NCI-H187 treated with DMSO at 0.1 percent for 48 hours (cell line): Measurements from ENCODE around the gene PCGF2.
"Not testable (repeated sequence)": the region's sequence is repeated elsewhere in the genome, so short reads cannot be mapped to it uniquely, and the experiment has no call there.

Experiments used
- DNase-seq: peaks from one replicate; lab custom pipeline; 2025; lab: John Stamatoyannopoulos, UW

PCGF2 gene

GRCh38 chr17:38748149-38748891 lies at the start of gene PCGF2:
TSS of gene PCGF2 (minus strand) at chr17:38748336. CDS start at chr17:38740402, 7,934 bp downstream.
- DNase-seq = peak; percentile 56

DNA sequence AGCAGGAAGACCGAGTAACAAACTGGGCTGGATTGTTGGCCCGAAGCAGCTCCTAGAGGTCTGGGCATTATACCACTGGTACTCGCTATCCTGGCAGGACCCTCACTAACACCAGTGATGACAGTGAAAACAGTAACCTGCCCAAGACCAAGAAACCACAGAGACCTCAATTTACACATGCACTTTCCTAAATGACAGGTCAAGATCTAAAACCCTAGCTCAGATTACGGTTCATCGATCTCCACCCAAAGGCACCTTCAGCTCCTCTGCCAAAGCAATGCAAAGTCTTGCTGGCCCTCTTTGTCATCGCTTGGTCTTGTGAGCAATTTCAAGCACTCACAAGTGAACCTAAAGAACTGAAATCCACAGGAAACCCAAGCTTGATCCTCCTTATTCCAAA lies 49.7 kb upstream of the PCGF2 start:
- no peak for DNase-seq

DNA sequence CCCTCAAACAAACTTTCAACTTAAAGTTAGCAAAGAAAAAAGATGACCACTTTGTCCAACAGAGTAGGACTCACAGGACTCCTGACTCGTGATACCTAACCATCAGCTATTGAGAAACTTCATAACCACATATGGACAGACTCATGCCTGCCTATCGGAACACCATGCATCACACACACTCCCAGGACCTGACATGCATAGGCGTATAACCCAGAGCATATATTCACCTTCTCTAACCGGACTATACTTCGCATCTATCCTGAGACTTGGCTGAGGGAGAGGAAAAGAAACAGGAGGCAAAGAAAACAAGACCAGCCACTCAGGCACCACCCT lies 49.0 kb upstream of the PCGF2 start:
- no peak for DNase-seq

DNA sequence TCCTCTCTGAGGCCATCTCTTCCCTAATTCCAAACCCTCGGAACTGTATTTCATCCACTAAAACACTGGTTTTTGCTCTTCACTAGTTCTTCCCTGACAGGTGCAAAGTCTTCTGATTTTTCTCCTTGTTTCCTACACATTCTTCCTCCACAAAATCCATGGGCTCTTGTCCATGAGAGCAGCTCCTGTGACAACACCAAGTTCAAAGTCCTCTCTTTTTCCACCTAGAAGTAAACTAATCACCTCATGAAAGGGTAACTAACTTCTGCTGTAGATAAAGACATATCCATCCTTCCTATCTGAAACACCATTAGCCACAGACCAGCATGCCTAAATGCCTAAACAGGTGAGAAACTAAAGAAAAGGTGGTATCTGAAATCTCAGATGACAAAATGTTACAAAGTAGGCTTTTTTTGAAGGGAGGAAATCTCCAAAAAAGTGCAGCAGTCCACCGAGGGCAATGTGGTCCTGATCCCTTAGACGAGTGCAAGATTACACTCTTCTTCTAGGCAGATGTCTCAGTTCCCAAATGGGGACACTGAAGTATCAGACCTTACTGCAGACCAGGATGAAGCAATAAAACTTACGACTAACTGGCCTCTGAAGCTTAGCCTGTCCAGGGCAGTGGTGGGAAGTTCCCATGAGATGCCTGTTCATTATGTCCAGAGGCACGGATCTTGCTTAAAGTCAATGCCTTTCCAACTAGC lies 48.5 kb upstream of the PCGF2 start:
- DNase-seq = no peak

DNA sequence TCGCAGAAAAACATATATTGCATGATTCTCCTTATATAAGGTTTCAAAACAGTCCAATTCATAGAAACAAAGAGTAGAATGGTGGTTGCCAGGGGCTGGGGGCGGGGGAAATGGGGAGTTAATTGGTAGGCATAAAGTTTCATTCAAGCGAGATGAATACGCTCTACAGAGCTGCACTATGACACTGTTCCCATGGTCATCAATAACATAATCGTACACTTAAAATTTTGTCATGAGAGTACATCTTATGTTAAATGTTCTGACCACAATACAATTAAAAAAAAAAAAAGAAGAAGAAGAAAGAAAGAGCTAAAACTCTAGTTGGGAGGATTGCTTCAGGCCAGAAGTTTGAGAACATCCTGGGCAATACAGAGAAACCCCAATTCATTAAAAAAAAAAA lies 46.1 kb upstream of the PCGF2 start:
- no peak for DNase-seq

DNA sequence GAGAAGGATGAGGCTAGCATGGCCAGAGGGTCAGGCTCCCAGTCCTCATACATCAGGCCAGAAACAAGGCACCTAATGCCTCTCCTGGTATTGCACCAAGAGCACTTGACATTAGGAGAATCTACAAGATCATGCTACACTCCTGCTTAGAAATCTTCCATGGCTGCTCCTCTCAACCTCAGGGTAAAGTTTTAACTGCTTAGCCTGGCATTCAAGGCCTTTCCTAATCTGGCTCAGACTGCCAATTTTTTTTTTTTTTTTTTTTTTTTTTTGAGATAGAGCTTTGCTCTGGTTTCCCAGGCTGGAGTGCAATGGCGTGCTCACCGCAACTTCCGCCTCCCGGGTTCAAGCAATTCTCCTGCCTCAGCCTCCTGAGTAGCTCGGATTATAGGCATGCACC lies 43.0 kb upstream of the PCGF2 start:
- no peak for DNase-seq

DNA sequence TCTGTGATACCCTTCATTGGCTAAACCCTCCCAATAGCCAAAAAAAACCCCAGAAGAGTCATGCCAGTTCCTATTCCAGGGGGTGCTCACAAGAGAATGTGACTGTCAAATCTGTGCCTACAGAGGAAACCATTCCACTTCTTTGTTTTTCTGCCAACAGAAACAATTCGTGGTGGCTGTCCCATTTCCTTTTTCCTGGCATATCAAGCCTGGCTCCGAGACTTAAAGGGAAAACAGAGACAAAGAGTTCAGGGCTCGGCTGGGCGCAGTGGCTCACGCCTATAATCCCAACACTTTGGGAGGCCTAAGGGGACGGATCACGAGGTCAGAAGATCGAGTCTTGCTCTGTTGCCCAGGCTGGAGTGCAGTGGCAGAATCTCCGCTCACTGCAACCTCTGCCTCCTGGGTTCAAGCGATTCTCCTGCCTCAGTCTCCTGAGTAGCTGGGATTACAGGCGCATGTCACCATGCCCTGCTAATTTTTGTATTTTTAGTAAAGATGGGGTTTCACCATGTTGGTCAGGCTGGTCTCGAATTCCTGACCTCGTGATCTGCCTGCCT lies 42.1 kb upstream of the PCGF2 start:
- DNase-seq = not testable (repeated sequence)

DNA sequence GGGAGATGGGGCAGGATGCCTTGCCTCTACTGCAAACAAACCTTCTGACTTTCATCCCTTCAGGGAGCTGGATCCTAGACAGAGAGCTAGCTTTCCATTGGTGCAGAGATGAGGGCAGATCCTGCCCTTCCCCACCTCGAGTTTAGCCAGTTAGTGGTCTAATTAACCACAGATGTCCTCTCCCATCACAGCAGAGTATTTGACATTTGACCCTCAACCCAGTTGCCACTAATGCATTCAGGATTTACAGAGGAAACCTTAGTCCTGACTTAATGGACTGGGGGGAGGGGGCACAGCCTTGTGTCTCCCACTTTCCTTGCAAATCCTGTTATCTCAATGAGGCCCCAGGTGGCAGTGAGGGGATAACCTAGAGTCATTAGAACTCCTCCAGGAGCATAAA lies 41.0 kb upstream of the PCGF2 start:
- DNase-seq = no peak

DNA sequence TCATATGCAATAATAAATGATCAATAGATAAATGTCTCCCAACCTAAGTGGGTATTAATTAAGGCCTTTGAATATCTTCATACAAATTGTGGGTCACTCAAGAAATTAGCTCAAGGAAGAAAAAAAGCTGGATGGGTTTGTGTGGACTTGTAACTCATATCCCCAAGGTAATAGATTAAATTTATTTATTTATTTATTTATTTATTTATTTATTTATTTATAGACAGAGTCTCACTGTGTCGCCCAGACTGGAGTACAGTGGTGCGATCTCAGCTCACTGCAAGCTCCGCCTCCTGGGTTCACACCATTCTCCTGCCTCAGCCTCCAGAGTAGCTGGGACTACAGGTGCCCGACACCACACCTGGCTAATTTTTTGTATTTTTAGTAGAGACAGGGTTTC lies 39.9 kb upstream of the PCGF2 start:
- not testable (repeated sequence) for DNase-seq

- DNase-seq = no peak
Measured at GRCh38 chr17:38786372-38786771, 38.2 kb upstream of the PCGF2 start.

- no peak for DNase-seq
Measured at GRCh38 chr17:38783227-38783626, 35.1 kb upstream of the PCGF2 start.

DNA sequence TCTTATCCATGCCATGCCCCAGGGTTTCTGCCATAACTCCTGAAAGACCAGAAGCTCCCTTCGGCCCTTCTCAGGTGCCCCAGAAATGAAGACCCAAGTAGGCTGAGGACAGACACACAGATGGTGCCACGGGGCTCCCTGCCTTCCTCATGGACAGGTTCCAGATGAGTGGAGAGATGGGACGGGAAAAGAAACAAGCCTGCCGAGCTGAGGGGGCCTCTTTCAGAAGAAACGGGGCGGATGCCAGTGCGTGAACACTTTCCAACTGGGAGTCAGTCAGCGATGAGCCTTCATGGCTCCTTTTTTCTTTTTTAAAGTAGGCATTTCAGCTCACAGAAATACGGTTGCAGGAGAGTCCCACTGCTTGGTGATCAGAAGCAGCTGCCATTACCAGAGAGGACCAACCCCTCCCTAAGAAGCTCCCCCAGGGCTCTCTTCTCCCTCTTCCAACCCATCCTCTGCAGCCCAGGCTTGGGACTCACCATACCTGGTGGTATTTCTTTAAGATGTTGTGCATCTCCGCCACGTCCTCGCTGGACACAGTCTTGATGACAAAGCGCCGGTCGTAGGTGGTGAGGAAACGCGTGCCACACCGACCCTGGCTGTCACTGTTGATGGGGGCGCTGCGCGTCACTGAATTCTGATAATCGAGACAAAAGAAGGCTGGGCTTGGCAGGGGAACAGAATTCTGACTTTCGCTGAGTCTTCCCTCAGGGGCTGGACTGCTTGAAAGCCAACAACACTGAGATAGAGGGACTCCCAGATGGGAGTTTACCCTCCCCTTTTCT lies 32.0 kb upstream of the PCGF2 start:
- DNase-seq = no peak

DNA sequence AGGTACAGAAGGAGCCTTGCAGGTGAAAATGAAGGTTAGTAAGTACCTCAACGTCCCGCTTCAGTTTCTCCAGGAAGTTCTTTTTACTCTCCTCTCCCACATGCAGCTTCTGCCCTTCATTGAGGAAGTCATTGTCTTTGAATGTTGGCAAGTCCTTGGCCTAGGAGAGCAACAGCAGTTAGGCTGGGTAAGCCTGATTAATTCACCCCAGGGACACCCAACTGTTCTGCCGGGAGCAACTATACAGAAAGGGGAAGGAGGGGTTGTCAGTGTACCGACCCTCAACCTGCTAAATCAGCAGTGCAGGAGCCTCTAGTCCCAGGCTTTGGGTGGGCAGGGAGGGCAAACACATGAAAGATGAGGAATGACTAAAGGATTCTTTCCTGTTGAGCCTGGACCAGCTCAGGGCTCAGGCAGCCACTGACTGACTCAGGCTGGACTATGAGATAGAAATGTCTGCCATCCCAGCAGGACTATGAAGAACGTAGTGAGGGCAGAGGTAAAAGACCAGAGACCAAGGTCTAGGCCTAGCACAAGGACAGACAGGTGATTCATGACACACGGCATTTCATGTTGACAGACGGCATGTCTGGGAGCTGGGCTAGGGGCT lies 29.6 kb upstream of the PCGF2 start:
- no peak for DNase-seq

DNA sequence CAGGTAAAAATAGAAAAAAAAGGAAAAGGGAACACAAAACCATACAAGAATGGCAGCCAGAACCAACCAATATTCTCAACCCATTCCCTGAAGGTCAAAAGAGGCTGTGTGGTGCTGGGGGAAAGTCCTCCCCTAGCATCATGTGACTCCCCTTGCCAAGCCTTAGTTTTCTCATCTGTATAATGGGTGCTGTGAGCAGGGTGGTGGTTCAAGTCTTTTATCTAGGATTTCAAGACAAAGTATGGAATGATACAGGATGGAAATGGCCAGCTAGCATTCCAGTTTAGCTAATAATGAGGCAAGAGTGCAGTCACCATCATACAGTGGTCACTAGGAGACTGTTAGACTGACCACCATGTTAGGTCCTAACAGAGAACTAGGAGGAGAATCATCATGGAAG lies 25.1 kb upstream of the PCGF2 start:
- DNase-seq = no peak

DNA sequence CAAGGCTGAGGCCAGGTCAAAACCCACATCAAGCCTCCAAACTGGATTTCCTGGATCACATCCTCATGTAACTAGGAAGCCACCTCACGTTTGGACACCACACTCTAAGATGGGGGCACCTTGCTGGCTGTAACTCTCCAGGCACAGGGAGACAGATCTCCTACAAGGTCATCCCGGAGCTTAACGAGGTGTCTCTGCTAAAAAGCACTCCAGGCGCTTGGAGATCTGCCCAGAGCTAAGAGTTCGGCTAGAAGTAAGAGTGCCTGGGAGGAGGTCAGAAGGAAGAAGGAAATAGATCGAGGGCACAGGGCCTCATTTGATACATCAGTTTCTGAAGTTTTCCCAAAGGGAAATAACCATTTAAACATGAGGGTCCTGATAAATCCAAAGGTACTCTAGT lies 20.3 kb upstream of the PCGF2 start:
- no peak for DNase-seq

GRCh38 chr17:38766341-38766740 lies 18.2 kb upstream of the PCGF2 start:
- DNase-seq = no peak

DNA sequence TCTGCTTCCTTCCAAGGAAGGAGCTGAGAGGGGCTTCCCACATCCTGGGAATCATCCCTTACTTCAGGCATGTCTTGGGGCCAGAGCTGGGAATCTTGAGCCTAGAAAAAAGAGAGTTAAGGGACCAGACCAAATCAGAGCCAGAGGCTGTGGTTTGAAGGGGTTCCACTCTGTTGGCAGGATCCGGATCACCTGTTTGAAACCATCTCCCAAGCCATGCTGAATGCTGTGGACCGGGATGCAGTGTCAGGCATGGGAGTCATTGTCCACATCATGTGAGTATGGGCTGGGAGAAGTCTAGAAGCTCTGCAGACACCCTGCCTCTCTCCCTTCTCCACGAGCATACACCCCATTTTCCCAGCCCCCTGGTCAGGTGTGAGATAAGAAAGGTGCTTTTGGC lies 14.1 kb upstream of the PCGF2 start:
- no peak for DNase-seq

DNA sequence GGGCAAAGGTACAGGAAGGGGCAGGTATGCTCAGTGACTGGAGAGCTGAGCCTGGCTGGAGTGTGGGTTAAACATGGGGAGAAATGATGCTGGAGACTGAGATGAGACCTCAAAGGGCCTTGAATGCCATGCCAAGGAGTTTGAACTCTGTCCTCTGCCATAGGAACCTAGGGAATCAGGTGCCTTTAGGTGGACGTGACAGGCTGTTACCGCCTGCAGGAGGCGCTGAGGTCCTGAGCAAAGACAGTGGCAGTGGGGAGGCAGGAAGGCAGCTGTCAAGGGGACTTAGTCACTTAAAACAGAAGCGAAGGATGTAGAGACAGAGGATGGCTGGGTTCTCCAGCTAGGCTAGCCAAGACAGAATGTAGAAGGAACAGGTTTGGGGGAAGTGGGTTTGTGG lies 13.5 kb upstream of the PCGF2 start:
- DNase-seq = no peak

DNA sequence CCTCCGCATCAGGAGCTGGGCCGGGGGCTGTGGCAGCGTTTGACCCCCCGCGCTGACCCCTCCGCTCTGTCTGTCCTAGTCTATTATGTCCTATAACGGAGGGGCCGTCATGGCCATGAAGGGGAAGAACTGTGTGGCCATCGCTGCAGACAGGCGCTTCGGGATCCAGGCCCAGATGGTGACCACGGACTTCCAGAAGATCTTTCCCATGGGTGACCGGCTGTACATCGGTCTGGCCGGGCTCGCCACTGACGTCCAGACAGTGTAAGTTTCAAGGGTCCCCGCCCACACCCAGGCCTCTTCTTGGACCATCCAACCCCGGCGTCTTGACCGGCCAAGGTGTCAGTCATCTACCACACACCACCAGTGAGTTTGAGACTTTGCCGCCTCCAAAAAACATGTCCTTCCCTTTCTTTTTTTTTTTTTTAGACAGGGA lies 5.0 kb upstream of the PCGF2 start:
- no peak for DNase-seq

- peak; percentile 99 for DNase-seq
Measured at GRCh38 chr17:38752308-38753070, 4.4 kb upstream of the PCGF2 start, which contains the start of gene PSMB3. TSS of gene PSMB3 (plus strand) at chr17:38752741. CDS start at chr17:38752827, 86 bp downstream.

DNA sequence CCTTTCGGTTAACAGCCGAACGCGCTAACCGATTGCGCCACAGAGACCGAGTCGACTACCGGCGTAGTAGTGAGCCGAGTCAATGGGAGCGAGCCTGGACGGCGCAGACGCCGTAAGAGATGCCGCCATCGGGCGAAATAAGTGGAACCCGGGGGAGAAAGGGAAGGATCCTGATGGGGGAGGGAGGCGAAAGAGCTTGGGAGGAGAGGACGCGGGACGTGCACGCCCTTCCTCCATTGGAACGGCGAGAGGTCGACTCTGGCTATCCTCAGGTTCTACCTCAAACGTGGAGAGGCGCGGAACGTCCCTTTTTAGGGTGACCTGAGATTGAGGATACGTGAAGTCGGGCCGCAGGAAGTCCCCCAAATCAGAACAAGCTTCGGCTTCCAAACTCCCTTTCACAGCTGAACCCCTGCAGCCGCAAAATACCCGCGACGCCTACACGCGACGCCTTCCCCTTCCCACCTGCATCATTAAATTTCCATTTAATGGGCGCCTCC lies 3.7 kb upstream of the PCGF2 start:
- peak; percentile 22 for DNase-seq
